ENCODE results near the gene OR10J1.

GRCh38 chr1:159465191-159465603, 25.7 kb downstream of the OR10J1 start:
- no peak for TF ChIP-seq CTCF (IDR thresholded peaks at IDR 0.05)
- no peak for TF ChIP-seq POLR2A (IDR thresholded peaks at IDR 0.05)
- TF ChIP-seq EP300 (IDR thresholded peaks at IDR 0.05) = no peak

All from gastroesophageal sphincter (tissue), 3 donors.